GM23338 (cell line): Measurements from ENCODE around the gene BEST2. TPM values are rescaled to one million over a fixed set of nuclear protein-coding genes. Genes with fewer than 3 reads are reported as not detected.

ENCODE experiments used
- ATAC-seq: fragments of 200-7000 bp; cut with Tn5 transposase; 3 replicates; pipeline ENCODE4 v1.9.1; 2020
- DNase-seq: peaks from one replicate; pipeline ENCODE4 v3.0.0-alpha.2; 2015; ENCODE audit warnings: low spot score
- H2AFZ ChIP-seq: fragments of 200-600 bp; sonication (generic); 2 replicates; pipeline ENCODE4 v1.8.0; 2016; ENCODE audit warnings: antibody characterized with exemption, mild to moderate bottlenecking, moderate library complexity
- H3F3A ChIP-seq: fragments of 200-600 bp; sonication (generic); replicated peaks from 2 replicates; pipeline ENCODE4 v1.8.0; 2017; ENCODE audit warnings: antibody characterized with exemption, mixed run types, low read depth
- H3K27ac ChIP-seq: fragments of 200-600 bp; sonication (generic); 2 replicates; pipeline ENCODE4 v1.6.1; 2016; ENCODE audit warnings: low read depth
- H3K27me3 ChIP-seq: fragments of 200-600 bp; sonication (generic); 2 replicates; pipeline ENCODE4 v1.8.0; 2016; ENCODE audit warnings: mild to moderate bottlenecking, mixed run types, moderate library complexity; ENCODE audit not compliant: insufficient read depth
- H3K36me3 ChIP-seq: fragments of 200-600 bp; sonication (generic); 2 replicates; pipeline ENCODE4 v1.8.0; 2016; ENCODE audit warnings: mild to moderate bottlenecking; ENCODE audit not compliant: insufficient read depth
- H3K4me1 ChIP-seq: fragments of 200-600 bp; sonication (generic); 2 replicates; pipeline ENCODE4 v1.8.0; 2016; ENCODE audit warnings: mild to moderate bottlenecking, moderate library complexity; ENCODE audit not compliant: insufficient read depth
- H3K4me2 ChIP-seq: fragments of 200-600 bp; sonication (generic); 2 replicates; pipeline ENCODE4 v1.7.1; 2017; ENCODE audit warnings: mixed run types
- H3K4me3 ChIP-seq: fragments of 200-600 bp; sonication (generic); 2 replicates; pipeline ENCODE4 v1.6.1; 2016; ENCODE audit warnings: mixed run types
- H3K79me2 ChIP-seq: fragments of 200-600 bp; sonication (generic); replicated peaks from 2 replicates; pipeline ENCODE4 v1.8.0; 2017; ENCODE audit warnings: mild to moderate bottlenecking; ENCODE audit not compliant: insufficient read depth
- H3K9me2 ChIP-seq: fragments of 200-600 bp; sonication (generic); 2 replicates; pipeline ENCODE4 v1.8.0; 2017; ENCODE audit not compliant: insufficient read depth
- H4K20me1 ChIP-seq: fragments of 200-600 bp; sonication (generic); replicated peaks from 2 replicates; pipeline ENCODE4 v1.8.0; 2017; ENCODE audit warnings: mild to moderate bottlenecking; ENCODE audit not compliant: insufficient read depth
- H3K27ac Mint-ChIP-seq: 2 replicates; pipeline ENCODE4 v1.8.0; 2020; ENCODE audit warnings: inconsistent platforms, mild to moderate bottlenecking, moderate library complexity, mixed read lengths
- H3K27me3 Mint-ChIP-seq: 3 replicates; pipeline ENCODE4 v1.8.0; 2022; ENCODE audit warnings: low read depth, mild to moderate bottlenecking, moderate library complexity, mixed read lengths, inconsistent platforms; ENCODE audit not compliant: insufficient read depth, poor library complexity
- H3K36me3 Mint-ChIP-seq: 3 replicates; pipeline ENCODE4 v1.8.0; 2021; ENCODE audit warnings: low read depth, mild to moderate bottlenecking, inconsistent platforms, moderate library complexity, mixed read lengths
- H3K4me1 Mint-ChIP-seq: 3 replicates; pipeline ENCODE4 v1.8.0; 2020; ENCODE audit warnings: mild to moderate bottlenecking, inconsistent platforms, mixed read lengths
- H3K4me3 Mint-ChIP-seq: 3 replicates; pipeline ENCODE4 v1.8.0; 2021; ENCODE audit warnings: moderate library complexity, mild to moderate bottlenecking, inconsistent platforms, mixed read lengths
- H3K9me3 Mint-ChIP-seq: 3 replicates; pipeline ENCODE4 v1.8.0; 2020; ENCODE audit warnings: moderate library complexity, mild to moderate bottlenecking, inconsistent platforms, mixed read lengths
- CREB1 ChIP-seq: fragments of 250-450 bp; sonication (Bioruptor Pico); IDR thresholded peaks from 2 replicates; pipeline ENCODE4 v1.5.0; 2020; ENCODE audit warnings: low read depth, mild to moderate bottlenecking, moderate library complexity
- CTCF ChIP-seq, 2 experiments: fragments of 200-600 bp in 1 of 2; sonication (generic) in 1 of 2; conservative IDR thresholded peaks; 2 replicates each; pipeline versions ENCODE4 v1.5.1 to v1.6.1; 2016 to 2017; ENCODE audit warnings: antibody characterized with exemption in 2 of 2, low read depth in 2 of 2, mild to moderate bottlenecking in 2 of 2, moderate library complexity in 1 of 2
- ETS1 ChIP-seq: IDR thresholded peaks from 2 replicates; pipeline ENCODE4 v1.6.1; 2016; ENCODE audit warnings: antibody characterized with exemption
- EZH2 ChIP-seq: fragments of 200-600 bp; sonication (generic); IDR thresholded peaks from one replicate; pipeline ENCODE4 v1.8.0; 2017; ENCODE audit warnings: antibody characterized with exemption, mild to moderate bottlenecking, low read depth; ENCODE audit not compliant: unreplicated experiment
- EZH2phosphoT487 ChIP-seq: fragments of 200-600 bp; sonication (generic); IDR thresholded peaks from one replicate; pipeline ENCODE4 v1.8.1; 2018; ENCODE audit warnings: antibody characterized with exemption; ENCODE audit not compliant: unreplicated experiment
- JUNB ChIP-seq: IDR thresholded peaks from one replicate; pipeline ENCODE4 v1.6.1; 2016; ENCODE audit warnings: antibody characterized with exemption; ENCODE audit not compliant: unreplicated experiment
- NANOG ChIP-seq: IDR thresholded peaks from 2 replicates; pipeline ENCODE4 v1.6.1; 2016; ENCODE audit warnings: antibody characterized with exemption, borderline replicate concordance
- POLR2AphosphoS5 ChIP-seq: IDR thresholded peaks from 2 replicates; pipeline ENCODE4 v1.6.1; 2016; ENCODE audit warnings: antibody characterized with exemption, low read depth
- REST ChIP-seq: IDR thresholded peaks from one replicate; pipeline ENCODE4 v1.6.1; 2018; ENCODE audit warnings: antibody characterized with exemption; ENCODE audit not compliant: unreplicated experiment
- STAT1 ChIP-seq: IDR thresholded peaks from one replicate; pipeline ENCODE4 v1.6.1; 2016; ENCODE audit warnings: antibody characterized with exemption; ENCODE audit not compliant: unreplicated experiment
- polyA plus RNA-seq: library from polyadenylated mRNA; unstranded; fragments of >200 nt; fragmentation: Nextera tagmentation; extraction: Ambion mirVana; gene quantifications from 2 replicates; pipeline ENCODE4 v1.2.1, GENCODE V29; 2016
- total RNA-seq: library from RNA; depleted of rRNA; stranded (reverse); fragments of >200 nt; shearing (Covaris generic); gene quantifications from 2 replicates; pipeline ENCODE4 v1.2.3, GENCODE V29; 2014

BEST2 gene
- total and polyA plus RNA-seq, 2 experiments from 2014 or later: 1.2 to 10.4 TPM

- TF ChIP-seq REST (no peak), ETS1 (no peak), STAT1 (no peak), POLR2AphosphoS5 (no peak), NANOG (no peak)
Measured at GRCh38 chr19:12756150-12756883, 4.7 kb downstream of the BEST2 start (continued).

- H3K4me3 Mint-ChIP-seq: peak overlapping the region; percentile 65
- H3F3A ChIP-seq: peaks cover 7% of the 10 kb centered on the region; the same call in 1 of the 2 replicates
- no peaks in the 10 kb centered on the region for H3K79me2 ChIP-seq
- 0 out of 2 replicates have a peak, but pooled peaks cover 3% of the 10 kb centered on the region for H3K27me3 ChIP-seq
- H3K27ac Mint-ChIP-seq: no peak overlapping the region
- H3K36me3 Mint-ChIP-seq: peaks cover 20% of the 10 kb centered on the region
- no peaks in the 10 kb centered on the region; the same call in 1 of the 2 replicates for H3K4me1 ChIP-seq
- H3K9me3 Mint-ChIP-seq: peaks cover 3% of the 10 kb centered on the region; the same call in 2 of the 3 replicates
- H3K9me2 ChIP-seq: no peaks in the 10 kb centered on the region
- DNase-seq (peak; percentile 91), ATAC-seq (peak; percentile 88)
- peak overlapping the region; percentile 80 for H3K4me2 ChIP-seq
- 0 out of 2 replicates have a peak, but pooled peaks cover 4% of the 10 kb centered on the region for H4K20me1 ChIP-seq
- no peak overlapping the region for H3K27ac ChIP-seq
- peaks cover 6% of the 10 kb centered on the region; the same call in 2 of the 3 replicates for H3K4me1 Mint-ChIP-seq
- peak overlapping the region; percentile 57 for H3K4me3 ChIP-seq
- H2AFZ ChIP-seq: peak overlapping the region; percentile 86
- TF ChIP-seq EZH2 (no peak), EZH2phosphoT487 (no peak), POLR2AphosphoS5 (no peak; the same call in 1 of the 2 replicates), CTCF (conservative IDR thresholded peaks at IDR 0.05; ENCODE audit: low read depth in 2 of 2) (peak; percentile 78 to 94), JUNB (no peak), ETS1 (no peak), NANOG (no peak), CREB1 (0 out of 2 replicates have a peak, but pooled peaks have one; percentile 22)
- H3K27me3 Mint-ChIP-seq: peaks cover 29% of the 10 kb centered on the region
- H3K36me3 ChIP-seq: no peaks in the 10 kb centered on the region
Measured at GRCh38 chr19:12757544-12758274, 6.1 kb downstream of the BEST2 start.
